Epithelial cell of prostate (primary cell): ENCODE data around the gene HNRNPL.
"Not testable (repeated sequence)": the region's sequence is repeated elsewhere in the genome, so short reads cannot be mapped to it uniquely, and the experiment has no call there.

Source experiments
- DNase-seq: peaks from one replicate; pipeline ENCODE4 v3.0.0-alpha.2; 2011; ENCODE audit warnings: low read depth, low spot score
- H3K27ac ChIP-seq: fragments of 450-650 bp; 2 replicates; pipeline ENCODE4 v1.5.1; 2017; ENCODE audit warnings: mild to moderate bottlenecking

HNRNPL gene

DNA sequence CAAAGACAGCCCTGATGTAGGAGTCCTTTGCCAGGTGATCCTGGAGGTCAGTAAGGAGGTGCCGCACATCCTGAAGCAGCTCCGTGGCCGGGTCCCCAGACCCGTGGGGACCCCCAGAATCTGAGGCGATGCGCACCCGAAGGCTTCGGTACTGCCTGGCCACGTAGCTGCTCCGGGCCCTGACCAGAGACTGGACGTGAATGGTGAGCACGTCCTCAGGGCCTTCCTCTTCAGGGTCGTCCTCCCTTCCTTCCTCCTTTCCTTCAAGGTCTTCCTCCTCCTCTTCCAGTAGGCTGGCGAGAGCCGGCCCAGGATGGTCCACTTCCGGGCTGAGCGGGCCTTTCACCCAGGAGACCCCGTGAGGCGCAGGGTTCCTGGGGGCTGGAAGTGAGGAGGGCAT, 20.8 kb upstream of the HNRNPL start:
- H3K27ac ChIP-seq = no peak overlapping the region

DNA sequence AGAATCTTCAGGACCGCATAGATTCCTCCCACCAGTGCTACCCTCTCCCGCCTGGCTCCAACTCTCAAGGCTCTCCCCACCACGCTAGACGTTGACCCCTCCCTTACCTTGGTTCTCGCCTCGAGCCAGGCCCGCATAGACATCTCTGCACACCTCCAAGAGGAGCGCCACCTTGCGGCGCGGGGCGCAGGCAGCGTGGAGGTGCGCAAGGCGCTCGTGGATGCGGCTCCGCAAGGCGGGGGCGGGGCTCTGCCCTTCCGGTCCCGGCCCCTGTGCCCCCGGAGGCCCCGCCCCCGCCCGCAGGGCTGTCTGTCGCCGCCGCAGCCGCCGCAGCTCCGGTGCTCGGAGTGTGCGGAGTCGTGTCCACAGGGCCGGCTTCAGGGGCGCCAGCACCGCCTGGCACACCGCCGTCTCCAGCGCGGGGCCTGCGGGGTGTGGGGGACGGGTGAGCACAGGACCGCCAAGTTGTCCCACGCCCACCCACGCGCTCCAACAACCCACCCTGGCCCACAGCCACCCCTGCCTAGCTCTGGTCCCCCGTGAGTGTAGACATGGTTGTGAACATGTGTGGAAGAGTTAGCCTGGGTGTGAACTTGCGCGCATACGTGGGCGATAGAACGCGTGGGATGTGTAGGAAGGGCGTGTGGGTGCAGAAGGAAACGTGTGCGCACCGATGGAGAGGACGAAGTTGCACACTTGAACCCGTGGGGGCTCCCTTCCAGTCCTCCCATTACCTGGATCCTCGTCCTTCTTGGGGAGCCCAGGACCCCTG, 20.2 kb upstream of the HNRNPL start:
- no peak for DNase-seq
- no peak overlapping the region for H3K27ac ChIP-seq

More for the DNA sequence above, 20.8 kb upstream of the HNRNPL start:
- DNase-seq = no peak

DNA sequence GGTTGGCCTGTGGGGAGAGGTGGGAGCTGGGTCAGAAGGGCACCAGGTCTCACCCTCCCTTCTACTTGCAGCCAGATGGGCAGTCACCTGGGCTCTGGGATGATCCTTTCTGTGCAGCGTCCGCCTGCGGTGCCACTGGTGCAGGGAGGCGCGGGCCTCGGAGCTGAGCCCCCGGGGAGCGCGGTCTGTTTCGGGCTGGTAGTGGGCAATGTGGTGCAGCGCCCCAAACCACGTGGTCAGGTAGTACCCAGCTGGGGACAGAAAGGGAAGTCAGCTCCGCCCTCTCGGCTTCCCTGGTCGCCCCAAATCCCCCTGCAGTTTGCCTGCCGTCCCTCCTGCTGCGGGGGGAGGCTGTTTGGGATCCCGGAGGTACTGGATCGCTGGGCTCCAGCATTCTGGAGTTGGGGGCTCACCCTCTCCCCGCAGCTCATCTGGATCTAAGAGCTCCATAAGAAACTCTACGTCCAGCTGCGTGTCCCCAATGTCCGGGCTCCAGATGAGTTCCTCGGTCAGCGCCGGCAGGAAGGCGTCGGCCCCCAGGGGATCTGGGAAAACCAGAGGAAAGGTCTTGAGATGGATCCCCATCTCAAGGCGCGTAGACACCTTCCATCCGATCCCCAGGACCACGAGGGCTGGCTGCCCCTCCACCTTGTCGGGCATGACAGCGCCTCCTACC, 19.5 kb upstream of the HNRNPL start:
- DNase-seq = no peak
- H3K27ac ChIP-seq = no peak overlapping the region

DNA sequence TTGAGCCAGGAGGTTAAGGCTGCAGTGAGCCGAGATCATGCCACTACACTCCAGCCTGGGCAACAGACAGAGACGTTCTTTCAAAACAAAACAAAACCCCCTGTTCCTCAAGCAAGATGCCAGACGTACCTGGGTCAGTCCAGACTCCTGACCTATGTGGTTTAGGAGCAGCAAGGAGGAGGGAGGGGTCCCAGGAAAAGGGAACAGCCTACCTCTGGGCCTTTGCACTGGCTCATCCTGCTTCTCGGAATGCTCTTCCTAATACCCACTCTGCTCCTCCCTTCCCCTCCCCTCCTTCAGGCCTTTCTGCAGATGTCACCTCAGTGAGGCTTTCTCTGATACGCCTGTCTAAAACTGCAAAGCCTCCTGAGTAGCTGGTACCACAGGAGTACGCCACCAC, 18.8 kb upstream of the HNRNPL start:
- H3K27ac ChIP-seq = no peak overlapping the region
- no peak for DNase-seq

DNA sequence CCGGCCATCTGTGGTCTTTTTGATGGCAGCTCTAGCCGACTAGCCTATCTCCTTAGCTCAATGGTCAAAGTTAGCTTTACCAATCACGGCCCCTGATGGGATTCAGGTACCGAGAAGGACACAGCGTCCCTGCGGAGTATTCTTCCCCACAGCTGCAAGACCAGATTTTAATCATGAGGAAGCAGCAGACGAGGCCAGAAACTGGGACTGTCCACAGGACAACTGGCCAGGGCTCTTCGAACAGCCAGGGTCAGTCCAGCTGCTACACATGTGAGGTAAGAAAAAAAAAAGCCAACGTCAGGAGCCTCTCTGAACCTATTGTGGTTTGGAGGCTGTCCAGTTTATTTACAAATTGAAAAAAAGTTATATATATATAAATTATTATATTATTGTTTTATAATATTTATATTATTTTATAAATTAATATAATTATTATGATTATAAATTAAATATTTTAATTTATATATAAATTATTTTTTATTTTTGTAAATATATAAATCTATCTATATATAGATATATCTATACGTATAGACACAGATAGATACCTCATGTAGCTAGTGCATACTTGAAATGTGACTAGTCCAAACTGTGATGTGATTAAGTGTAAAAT, 17.5 kb upstream of the HNRNPL start:
- DNase-seq = no peak
- H3K27ac ChIP-seq = no peak overlapping the region

DNA sequence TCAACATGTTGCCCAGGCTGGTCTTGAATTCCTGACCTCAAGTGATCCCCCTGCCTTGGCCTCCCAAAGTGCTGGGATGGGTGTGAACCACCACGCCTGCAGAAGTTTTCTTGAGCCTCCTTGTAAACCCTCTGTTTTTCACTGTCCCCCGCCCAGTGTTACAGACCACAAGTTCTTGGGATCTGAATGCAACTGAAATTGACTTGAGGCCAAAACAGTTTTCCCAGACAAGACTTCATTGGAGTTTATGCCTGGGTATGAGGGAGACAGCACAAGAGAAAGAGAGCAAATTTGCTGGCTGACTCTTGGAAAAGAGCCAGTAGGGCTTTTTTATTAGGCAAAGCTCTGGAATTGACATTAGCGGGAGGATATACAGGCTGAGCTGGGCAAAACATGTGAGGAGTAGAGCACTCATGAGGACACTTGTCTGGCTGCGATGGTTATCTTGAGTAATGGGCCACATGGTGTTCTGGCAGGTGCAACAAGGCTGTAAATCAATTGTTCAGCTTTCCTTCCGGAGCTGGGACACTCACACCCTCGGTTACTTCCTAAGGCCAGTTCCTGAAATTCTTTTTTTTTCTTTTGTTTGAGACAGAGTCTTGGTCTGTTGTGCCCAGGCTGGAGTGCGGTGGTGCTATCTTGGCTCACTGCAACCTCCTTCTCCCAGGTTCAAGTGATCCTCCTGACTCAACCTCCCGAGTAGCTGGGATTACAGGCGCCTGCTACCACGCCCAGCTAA, 12.7 kb upstream of the HNRNPL start:
- peak overlapping the region; percentile 11 for H3K27ac ChIP-seq
- no peak for DNase-seq

DNA sequence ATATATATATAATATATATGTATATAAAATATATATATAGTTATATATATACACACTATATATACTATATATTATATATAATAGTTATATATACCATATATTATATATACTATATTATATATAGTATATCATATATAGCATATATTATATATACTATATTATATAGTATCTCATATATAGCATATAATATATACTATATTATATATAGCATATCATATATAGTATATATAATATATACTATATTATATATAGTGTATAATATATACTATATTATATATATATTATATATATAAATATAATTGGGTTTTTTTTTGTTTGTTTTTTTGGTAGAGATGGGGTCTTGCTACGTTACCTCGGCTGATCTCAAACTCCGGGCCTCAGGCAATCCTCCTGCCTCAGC, 11.6 kb upstream of the HNRNPL start:
- no peak for DNase-seq
- H3K27ac ChIP-seq = no peak overlapping the region

DNA sequence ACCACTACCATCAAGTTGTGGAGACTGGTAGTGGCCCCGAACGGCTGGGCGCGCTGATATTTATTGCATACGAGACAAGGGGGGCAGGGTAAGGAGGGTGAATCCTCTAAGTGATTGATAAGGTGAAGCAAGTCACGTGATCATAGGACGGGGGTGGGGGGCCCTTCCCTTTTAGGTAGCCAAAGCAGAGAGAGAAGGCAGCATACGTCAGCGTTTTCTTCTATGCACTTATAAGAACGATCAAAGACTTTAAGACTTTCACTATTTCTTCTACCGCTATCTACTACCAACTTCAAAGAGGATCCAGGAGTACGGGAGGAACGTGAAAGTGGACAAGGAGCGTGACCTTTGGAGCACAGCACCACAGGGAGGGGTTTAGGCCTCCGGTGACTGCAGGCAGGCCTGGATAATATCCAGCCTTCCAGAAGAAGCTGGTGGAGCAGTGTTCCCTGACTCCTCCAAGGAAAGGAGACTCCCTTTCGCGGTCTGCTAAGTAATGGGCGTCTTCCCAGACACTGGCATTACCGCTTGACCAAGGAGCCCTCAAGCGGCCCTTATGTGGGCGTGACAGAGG, 9.9 kb upstream of the HNRNPL start:
- H3K27ac ChIP-seq, DNase-seq: not testable (repeated sequence)

DNA sequence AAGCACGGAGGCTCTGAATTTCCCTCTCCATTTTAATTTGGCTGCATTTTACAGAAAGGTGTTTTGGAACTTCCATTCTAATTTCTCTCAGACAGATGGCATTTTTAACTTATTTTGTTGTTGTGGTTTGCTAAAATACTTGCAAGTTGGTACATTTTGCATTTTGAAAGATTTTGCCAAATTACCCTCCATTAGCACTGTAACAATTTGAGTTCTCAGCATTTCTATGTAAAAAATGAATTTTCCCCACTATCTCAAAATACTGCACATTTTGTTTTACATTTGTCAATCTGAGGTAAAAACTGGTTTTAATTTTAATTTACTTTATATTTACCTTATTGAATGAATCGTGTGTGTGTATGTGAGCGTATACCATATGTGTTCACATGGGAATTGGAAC, 7.0 kb upstream of the HNRNPL start:
- no peak overlapping the region for H3K27ac ChIP-seq
- DNase-seq = no peak

DNA sequence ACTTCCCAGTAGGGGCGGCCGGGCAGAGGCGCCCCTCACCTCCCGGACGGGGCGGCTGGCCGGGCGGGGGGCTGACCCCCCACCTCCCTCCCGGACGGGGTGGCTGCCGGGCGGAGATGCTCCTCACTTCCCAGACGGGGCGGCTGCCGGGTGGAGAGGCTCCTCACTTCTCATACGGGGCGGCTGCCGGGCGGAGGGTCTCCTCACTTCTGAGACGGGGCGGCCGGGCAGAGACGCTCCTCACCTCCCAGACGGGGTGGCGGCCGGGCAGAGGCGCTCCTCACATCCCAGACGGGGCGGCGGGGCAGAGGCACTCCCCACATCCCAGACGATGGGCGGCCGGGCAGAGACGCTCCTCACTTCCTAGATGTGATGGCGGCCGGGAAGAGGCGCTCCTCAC, 6.0 kb upstream of the HNRNPL start:
- not testable (repeated sequence) for H3K27ac ChIP-seq, DNase-seq

DNA sequence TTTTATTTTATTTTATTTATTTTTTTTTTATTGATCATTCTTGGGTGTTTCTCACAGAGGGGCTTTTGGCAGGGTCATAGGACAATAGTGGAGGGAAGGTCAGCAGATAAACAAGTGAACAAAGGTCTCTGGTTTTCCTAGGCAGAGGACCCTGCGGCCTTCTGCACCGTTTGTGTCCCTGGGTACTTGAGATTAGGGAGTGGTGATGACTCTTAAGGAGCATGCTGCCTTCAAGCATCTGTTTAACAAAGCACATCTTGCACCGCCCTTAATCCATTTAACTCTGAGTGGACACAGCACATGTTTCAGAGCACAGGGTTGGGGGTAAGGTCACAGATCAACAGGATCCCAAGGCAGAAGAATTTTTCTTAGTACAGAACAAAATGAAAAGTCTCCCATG, 5.2 kb upstream of the HNRNPL start:
- not testable (repeated sequence) for H3K27ac ChIP-seq, DNase-seq

DNA sequence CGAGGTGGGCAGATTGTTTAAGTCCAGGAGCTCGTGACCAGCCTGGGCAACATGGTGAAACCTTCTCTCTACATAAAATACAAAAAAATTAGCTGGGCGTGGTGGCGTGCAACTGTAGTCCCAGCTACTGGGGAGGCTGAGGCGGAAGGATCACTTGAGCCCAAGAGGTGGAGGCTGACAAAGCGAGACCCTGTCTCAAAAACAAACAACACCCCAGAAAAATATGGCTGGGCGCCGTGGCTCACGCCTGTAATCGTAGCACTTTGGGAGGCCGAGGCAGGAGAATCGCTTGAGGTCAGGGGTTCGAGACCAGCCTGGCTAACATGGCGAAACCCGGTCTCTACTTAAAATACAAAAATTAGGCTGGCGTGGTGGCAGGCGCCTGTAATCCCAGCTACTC, 3.4 kb upstream of the HNRNPL start:
- H3K27ac ChIP-seq = peak overlapping the region; percentile 99
- no peak for DNase-seq

DNA sequence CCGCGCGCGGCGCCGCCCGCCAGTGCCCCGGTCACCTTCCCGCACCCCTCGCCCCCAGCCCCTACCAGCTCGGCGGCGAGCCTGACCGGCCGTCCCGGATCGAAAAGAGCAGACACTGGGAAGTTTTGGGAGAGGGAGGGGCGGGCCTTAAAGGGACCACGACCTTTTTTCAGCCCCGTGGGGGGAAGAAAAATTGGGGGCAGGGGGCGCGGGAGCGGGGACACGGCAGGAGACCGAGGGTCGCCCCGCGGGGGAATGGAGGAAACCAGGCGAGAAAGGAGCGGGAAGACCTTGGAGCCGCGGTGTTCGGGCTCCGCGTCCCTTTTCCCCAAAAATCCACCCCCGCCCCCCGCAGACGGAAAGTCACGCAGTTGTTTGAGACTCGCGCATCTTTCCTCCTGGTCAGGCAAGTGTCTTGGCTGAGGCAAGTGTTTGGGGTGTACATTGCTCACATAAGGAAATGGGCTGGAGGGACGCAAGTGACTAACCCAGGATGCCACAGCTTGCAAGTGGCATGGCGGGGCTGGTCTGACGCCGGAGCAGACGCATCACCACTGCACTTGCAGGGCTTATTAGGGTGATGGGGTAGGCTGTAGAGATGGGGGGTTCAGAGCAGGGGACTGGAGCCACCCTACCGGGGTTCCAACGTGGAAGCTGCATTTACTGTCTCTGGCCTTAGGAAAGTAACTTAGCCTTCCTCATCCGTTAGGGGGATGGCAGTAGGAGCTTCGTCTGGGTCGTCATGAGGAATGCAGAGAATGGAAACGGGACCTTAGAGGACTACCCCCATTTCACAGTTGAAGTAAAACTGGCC, 2.7 kb upstream of the HNRNPL start:
- no peak for DNase-seq
- peak overlapping the region; percentile 99 for H3K27ac ChIP-seq

DNA sequence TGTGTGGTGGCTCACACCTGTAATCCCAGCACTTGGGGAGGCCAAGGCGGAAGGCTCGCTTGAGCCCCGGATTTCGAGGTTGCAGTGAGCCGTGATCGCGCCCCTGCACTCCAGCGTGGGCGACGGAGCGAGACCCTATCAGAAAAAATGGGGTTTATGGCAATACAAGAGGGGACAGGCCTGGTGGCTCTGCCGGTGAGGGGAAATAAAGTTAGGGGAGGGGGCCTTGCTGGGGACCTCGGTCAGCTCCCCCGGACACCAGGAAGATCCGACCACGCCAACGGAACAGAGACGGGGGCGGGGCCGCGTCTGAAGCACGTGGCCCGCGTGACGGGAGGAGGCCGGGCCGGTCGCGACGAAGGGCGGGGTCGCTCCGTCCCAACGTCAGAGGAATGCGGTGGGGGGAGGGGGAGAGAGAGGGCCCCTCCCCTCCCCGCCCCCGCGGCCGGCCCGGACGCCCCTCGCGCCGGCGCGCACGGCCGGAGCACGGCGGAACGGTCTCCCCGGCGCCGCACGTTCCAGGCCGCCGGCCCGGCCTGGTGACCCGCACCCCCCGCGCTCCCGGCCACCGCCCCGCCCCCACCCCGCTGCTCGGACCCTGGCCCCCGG, 1.9 kb upstream of the HNRNPL start:
- no peak for DNase-seq
- H3K27ac ChIP-seq = peak overlapping the region; percentile 99

DNA sequence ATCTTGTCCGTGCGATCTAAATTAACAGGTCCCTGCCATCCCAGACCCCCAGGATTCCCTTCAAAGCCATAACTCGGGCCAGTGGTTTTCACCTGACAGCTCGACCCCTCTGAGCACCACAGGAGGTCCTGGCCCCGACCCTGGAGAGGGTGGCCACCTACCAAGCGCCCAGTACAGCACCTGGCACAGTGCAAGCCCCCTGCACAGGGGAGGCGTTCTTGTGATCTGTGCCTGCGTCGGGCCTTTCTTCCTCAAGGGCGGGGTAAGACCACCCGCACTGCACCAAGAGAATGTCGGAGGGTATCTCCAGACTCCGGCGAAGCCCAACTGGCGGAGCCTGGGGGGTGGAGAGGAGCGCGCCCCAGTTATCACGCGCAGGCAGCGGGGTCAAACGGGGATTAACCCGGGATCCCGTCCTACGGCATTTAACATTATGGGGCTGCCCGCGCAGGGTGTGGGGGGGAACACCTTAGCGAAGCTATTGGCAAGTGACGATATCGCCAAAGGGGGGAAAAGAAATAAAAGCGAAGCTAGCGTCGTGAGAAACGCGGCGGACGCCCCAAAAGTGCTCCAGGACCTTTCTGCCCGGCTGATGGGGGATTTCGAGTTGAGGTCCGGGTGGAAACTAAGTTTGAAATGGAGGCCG, 1.3 kb upstream of the HNRNPL start:
- DNase-seq = no peak
- H3K27ac ChIP-seq = peak overlapping the region; percentile 99

DNA sequence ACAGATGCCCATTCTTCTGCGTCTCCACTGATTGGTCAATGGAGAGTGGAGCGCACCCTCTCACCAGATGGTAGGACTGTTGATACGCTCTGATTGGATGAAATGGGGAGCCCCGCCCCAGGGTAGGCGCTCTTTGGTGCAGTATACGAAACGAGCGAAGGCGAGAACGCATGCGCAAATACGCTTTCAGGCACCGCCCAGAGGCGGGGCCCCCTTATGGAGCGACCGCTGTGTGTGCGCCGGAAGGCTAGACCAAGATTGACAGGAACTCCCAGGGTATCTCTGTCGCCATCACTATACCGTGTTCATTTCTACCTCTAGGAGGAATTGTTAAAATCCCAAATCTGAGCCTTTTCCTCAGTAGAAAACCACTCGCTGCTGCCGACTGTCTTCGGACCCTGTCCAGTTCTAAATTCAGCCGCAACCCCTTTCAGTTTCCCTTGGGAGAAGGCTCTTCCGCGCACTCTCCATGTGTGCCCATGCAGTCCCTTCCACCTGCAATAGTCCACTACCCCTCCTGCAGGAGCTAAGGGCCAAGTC, 720 bp upstream of the HNRNPL start:
- no peak for DNase-seq
- H3K27ac ChIP-seq = peak overlapping the region; percentile 99

DNA sequence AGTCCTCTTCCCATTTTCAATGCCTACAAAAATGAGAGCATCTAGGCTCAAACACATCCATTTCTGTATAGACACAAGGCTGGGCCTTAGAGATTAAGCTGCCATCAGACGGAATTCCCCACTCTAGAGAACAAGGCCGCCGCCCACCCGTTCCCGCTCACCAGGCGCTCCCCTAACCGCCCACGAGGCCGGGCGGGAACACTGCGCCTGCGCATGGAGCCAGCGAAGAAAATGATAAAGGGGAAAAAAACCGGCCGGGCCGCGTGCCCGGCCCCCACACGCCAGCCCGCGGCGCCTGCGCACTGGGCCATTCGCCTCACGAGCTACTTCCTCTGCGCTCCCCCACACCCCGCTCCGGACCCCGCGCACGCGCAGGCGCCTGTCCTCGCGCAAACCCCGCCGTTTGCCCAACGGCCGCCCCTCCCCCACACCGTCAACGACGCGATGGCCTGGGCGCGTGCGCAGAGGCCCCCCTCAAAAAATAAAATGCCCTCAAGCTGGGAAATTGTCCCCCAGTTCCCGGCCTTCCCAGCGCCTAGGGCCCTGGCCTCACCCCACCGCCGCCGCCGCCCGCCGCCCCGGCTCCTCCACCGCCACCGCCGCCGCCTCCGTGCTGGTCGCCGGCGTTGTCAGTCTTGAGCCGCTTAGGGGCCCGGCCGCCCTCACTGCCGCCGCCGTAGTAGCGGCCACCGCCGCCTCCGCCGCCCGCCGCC, 483 bp downstream of the HNRNPL start:
- H3K27ac ChIP-seq = peak overlapping the region; percentile 99
- DNase-seq = no peak
